Liver (tissue), 3 donors: ENCODE results near the gene GABRA5.

Source experiments
- FOXA1 ChIP-seq: IDR thresholded peaks from 2 replicates; pipeline ENCODE4 v1.6.1; 2016; ENCODE audit warnings: antibody characterized with exemption
- JUND ChIP-seq, 2 donors: IDR thresholded peaks; 2 replicates each; pipeline ENCODE4 v1.6.1; 2016; ENCODE audit warnings: antibody characterized with exemption in 2 of 2
- SP1 ChIP-seq: IDR thresholded peaks from 2 replicates; pipeline ENCODE4 v1.6.1; 2018; ENCODE audit warnings: antibody characterized with exemption, mild to moderate bottlenecking
- TAF1 ChIP-seq: conservative IDR thresholded peaks from 2 replicates; pipeline ENCODE4 v1.6.1; 2016; ENCODE audit warnings: antibody characterized with exemption, mild to moderate bottlenecking
- YY1 ChIP-seq: IDR thresholded peaks from 2 replicates; pipeline ENCODE4 v1.6.1; 2016; ENCODE audit warnings: antibody characterized with exemption, mild to moderate bottlenecking
- TF ChIP-seq, protein P1 (sequence below): fragments of 150-350 bp; IDR thresholded peaks from 2 replicates; pipeline ENCODE4 v1.5.1; 2017; ENCODE audit warnings: improper control_type of control experiment, low read depth, low read length; ENCODE audit not compliant: missing input control
- TF ChIP-seq, protein P2 (sequence below): IDR thresholded peaks from 2 replicates; pipeline ENCODE4 v1.6.1; 2016; ENCODE audit warnings: antibody characterized with exemption
- TF ChIP-seq, protein P3 (sequence below): IDR thresholded peaks from 2 replicates; pipeline ENCODE4 v1.6.1; 2016; ENCODE audit warnings: antibody characterized with exemption
- TF ChIP-seq, protein P4 (sequence below): IDR thresholded peaks from 2 replicates; pipeline ENCODE4 v1.6.1; 2016; ENCODE audit warnings: antibody characterized with exemption, mild to moderate bottlenecking
- donor health status: healthy.
- donor health status: healthy.

DNA sequence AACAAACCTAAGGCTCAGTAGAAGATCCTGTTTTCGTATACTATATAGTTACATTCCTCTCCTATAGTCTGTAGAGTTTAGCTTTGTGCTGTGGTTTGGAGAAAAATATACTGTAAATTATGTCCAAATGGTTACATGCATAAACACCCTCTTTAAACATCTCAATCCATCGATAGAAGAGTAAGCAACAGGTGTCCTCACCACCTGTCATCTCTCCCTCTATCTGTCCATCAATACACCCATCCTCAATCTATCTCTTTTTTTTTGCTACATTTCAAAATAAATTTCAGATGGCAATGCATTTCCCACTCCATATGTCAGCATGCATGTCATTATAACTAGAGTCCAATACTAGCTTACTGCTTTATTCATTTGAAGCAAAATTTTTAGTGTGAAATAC lies 83.1 kb downstream of the GABRA5 start:
- TF ChIP-seq, protein P1, sequence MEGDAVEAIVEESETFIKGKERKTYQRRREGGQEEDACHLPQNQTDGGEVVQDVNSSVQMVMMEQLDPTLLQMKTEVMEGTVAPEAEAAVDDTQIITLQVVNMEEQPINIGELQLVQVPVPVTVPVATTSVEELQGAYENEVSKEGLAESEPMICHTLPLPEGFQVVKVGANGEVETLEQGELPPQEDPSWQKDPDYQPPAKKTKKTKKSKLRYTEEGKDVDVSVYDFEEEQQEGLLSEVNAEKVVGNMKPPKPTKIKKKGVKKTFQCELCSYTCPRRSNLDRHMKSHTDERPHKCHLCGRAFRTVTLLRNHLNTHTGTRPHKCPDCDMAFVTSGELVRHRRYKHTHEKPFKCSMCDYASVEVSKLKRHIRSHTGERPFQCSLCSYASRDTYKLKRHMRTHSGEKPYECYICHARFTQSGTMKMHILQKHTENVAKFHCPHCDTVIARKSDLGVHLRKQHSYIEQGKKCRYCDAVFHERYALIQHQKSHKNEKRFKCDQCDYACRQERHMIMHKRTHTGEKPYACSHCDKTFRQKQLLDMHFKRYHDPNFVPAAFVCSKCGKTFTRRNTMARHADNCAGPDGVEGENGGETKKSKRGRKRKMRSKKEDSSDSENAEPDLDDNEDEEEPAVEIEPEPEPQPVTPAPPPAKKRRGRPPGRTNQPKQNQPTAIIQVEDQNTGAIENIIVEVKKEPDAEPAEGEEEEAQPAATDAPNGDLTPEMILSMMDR: no peak
- TF ChIP-seq YY1: no peak
- no peak for TF ChIP-seq FOXA1
- TF ChIP-seq JUND (IDR thresholded peaks at IDR 0.05): no peak
- TF ChIP-seq, protein P2, sequence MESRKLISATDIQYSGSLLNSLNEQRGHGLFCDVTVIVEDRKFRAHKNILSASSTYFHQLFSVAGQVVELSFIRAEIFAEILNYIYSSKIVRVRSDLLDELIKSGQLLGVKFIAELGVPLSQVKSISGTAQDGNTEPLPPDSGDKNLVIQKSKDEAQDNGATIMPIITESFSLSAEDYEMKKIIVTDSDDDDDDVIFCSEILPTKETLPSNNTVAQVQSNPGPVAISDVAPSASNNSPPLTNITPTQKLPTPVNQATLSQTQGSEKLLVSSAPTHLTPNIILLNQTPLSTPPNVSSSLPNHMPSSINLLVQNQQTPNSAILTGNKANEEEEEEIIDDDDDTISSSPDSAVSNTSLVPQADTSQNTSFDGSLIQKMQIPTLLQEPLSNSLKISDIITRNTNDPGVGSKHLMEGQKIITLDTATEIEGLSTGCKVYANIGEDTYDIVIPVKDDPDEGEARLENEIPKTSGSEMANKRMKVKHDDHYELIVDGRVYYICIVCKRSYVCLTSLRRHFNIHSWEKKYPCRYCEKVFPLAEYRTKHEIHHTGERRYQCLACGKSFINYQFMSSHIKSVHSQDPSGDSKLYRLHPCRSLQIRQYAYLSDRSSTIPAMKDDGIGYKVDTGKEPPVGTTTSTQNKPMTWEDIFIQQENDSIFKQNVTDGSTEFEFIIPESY: no peak
- TF ChIP-seq, protein P3, sequence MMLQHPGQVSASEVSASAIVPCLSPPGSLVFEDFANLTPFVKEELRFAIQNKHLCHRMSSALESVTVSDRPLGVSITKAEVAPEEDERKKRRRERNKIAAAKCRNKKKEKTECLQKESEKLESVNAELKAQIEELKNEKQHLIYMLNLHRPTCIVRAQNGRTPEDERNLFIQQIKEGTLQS: no peak
- TF ChIP-seq SP1: no peak
- TF ChIP-seq TAF1: no peak
- TF ChIP-seq, protein P4, sequence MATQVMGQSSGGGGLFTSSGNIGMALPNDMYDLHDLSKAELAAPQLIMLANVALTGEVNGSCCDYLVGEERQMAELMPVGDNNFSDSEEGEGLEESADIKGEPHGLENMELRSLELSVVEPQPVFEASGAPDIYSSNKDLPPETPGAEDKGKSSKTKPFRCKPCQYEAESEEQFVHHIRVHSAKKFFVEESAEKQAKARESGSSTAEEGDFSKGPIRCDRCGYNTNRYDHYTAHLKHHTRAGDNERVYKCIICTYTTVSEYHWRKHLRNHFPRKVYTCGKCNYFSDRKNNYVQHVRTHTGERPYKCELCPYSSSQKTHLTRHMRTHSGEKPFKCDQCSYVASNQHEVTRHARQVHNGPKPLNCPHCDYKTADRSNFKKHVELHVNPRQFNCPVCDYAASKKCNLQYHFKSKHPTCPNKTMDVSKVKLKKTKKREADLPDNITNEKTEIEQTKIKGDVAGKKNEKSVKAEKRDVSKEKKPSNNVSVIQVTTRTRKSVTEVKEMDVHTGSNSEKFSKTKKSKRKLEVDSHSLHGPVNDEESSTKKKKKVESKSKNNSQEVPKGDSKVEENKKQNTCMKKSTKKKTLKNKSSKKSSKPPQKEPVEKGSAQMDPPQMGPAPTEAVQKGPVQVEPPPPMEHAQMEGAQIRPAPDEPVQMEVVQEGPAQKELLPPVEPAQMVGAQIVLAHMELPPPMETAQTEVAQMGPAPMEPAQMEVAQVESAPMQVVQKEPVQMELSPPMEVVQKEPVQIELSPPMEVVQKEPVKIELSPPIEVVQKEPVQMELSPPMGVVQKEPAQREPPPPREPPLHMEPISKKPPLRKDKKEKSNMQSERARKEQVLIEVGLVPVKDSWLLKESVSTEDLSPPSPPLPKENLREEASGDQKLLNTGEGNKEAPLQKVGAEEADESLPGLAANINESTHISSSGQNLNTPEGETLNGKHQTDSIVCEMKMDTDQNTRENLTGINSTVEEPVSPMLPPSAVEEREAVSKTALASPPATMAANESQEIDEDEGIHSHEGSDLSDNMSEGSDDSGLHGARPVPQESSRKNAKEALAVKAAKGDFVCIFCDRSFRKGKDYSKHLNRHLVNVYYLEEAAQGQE: no peak
